A673 (cell line): ENCODE data around the gene IGFBP5.

ENCODE experiments used
- CTCF ChIP-seq: fragments of 300-800, 200-600 bp; sonication (generic); conservative IDR thresholded peaks from 2 replicates; pipeline ENCODE4 v1.5.1; 2017; ENCODE audit warnings: low read depth, mild to moderate bottlenecking, antibody characterized with exemption, low read length, moderate library complexity, mixed read lengths
- EZH2 ChIP-seq: fragments of 200-600 bp; sonication (generic); IDR thresholded peaks from 2 replicates; pipeline ENCODE4 v1.6.1; 2017; ENCODE audit warnings: borderline replicate concordance, low read depth, mild to moderate bottlenecking, mixed read lengths, antibody characterized with exemption, low read length; ENCODE audit not compliant: poor library complexity, severe bottlenecking

DNA sequence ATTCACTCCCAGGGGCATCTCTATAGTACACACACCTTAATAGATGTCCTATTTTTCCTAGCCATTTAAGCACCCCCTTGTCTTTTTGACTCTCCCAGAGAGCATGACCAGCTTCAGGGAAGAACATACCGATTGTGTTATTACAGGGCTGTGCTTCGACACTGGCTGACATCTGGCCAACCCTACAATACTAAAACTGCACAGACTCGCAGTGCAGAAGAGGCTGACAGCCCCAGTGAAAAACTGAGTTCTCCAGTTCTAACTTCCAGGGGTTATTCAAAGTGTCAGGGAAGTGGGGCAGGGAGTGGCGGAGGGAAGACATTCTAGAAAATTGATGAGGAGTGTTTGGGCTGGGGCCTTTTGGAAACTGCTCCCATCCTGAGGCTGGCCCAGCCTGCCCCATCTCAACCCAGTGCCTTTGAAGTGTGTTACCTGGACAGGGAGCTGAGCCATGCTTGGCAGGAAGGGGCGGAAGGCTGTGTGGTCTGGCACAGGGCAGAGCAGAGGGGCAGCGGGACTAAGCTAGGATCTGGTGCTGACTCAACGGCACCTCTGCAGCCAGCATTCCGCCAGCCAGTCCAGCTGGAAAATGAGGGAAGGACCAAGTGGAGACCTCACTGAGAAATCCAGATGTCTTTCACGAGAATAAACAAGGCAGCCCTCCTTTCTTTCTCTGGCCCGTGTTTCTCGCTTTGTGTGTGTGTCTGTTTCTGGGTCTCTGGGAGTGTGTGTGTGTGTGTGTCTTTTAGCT lies 15.4 kb upstream of the IGFBP5 start:
- TF ChIP-seq CTCF: no peak
- TF ChIP-seq EZH2: no peak
